ENCODE measurements around the gene FCRL3. TPM values are rescaled to one million over a fixed set of nuclear protein-coding genes. Genes with fewer than 3 reads are reported as not detected.

FCRL3 gene, protein sequence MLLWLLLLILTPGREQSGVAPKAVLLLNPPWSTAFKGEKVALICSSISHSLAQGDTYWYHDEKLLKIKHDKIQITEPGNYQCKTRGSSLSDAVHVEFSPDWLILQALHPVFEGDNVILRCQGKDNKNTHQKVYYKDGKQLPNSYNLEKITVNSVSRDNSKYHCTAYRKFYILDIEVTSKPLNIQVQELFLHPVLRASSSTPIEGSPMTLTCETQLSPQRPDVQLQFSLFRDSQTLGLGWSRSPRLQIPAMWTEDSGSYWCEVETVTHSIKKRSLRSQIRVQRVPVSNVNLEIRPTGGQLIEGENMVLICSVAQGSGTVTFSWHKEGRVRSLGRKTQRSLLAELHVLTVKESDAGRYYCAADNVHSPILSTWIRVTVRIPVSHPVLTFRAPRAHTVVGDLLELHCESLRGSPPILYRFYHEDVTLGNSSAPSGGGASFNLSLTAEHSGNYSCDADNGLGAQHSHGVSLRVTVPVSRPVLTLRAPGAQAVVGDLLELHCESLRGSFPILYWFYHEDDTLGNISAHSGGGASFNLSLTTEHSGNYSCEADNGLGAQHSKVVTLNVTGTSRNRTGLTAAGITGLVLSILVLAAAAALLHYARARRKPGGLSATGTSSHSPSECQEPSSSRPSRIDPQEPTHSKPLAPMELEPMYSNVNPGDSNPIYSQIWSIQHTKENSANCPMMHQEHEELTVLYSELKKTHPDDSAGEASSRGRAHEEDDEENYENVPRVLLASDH
- not detected in 2 replicates for total RNA-seq

DNA sequence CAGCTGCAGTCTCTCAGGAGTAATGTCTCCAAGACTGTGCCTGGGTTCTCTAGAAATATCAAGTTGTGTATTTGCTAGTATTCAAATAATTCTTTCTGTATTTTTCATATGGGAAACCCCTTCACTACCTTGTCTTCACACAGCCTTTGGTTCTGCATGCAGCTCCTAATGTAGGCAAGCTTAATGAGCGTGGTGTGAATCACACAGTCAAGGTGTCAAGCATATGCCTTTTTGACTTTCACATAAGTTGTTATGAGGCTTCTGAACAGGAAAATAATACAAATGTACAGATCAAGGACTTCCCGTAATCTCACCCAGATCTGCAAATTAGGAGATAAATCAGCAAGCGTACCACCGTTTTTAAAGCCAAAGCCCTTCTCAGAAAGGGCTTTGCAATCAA is at the start of gene FCRL3:
Gene FCRL3 (minus strand): TSS at position 38 of the 400 bp plus-strand sequence. CDS start 280 bp downstream, outside the sequence.

Other genes starting within 250 kb of the FCRL3 start
- not detected in 2 replicates for gene FCRL5, start 148.3 kb downstream of the FCRL3 start, total RNA-seq
- gene FCRL4, start 102.7 kb downstream of the FCRL3 start, total RNA-seq, result not detected in 2 replicates
- gene FCRL2, start 76.4 kb upstream of the FCRL3 start, total RNA-seq, result not detected in 2 replicates
- gene FCRL1, start 119.4 kb upstream of the FCRL3 start, total RNA-seq, result not detected in 2 replicates
- not detected in 2 replicates for gene CD5L, start 141.0 kb upstream of the FCRL3 start, total RNA-seq